ENCODE measurements around the gene ZNF248.

The ZNF248 gene

GRCh38 chr10:37737336-37737735, 120.1 kb downstream of the ZNF248 start:
- DNase-seq = no peak

- DNase-seq = no peak
Measured at GRCh38 chr10:37736120-37736519, 121.3 kb downstream of the ZNF248 start.

GRCh38 chr10:37734971-37735370, 122.4 kb downstream of the ZNF248 start:
- DNase-seq = no peak
